Astrocyte of the hippocampus (primary cell): ENCODE results near the gene UBE2J2.
"Not testable (repeated sequence)": the region's sequence is repeated elsewhere in the genome, so short reads cannot be mapped to it uniquely, and the experiment has no call there.

Source experiments
- DNase-seq: peaks from one replicate; pipeline ENCODE4 v3.0.0; 2011; ENCODE audit warnings: low read depth, low spot score

UBE2J2 gene

DNA sequence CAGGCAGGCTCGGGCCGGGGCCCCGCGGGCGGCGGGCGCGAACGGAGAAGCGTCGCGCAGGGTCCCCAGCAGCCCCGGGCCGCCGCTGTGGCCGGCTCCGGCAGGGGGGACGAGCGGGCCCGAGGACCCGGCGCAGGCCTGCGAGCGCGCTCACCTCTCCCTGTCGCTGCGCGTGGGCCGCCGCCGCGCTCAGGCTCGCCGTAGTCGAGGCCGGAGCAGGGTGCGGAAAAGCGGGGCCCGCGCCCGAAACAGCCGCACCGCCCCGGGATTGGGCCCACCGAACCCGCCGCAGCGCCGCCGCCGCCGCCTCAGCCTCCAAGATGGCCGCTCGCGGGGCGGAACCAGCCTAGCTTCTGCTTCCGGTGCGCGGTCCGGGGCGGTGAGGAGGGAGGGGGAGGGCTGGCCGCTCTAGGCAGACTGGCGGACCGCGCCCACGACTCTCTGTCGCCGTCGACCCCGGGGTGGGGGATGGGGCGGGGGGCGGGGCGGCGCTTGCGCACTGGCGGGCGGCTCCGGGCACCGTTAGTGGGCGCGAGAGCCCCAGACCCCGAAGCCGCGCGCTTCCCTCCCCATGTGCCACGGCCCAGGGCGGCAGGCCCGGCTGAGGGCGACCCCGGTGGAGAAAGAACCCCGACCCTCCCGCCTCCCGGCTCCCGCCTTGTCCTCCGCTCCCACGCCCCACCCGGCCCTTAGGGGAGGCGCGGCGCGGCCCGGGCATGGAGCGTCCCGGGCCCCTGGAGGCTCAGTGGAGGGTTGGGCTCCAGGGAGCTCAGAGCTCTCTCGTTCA, at the start of gene UBE2J2:
TSS of gene UBE2J2 (minus strand) at position 343 of the 787 bp plus-strand sequence. CDS start 5,862 bp downstream, outside the sequence.
- DNase-seq = peak; percentile 96

DNA sequence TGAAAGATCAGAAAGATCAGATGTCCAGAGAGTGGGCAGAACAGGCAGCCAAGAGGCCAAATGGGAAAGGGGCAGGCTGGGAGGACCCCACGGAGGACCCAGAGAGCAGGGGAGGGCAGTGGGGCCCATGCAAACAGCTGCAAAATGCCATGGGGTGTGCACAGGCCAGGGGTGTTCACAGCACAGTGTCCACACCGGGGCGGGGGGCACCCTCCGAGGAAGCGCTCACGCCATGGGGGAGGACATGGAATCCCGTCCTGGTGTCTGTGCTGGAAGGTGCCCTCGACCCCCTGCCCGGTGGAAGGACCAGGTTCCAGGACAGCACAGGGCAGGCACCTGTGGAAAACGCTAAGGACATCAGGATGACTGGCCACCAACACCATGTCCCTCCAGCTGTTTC, 49.3 kb upstream of the UBE2J2 start:
- no peak for DNase-seq

DNA sequence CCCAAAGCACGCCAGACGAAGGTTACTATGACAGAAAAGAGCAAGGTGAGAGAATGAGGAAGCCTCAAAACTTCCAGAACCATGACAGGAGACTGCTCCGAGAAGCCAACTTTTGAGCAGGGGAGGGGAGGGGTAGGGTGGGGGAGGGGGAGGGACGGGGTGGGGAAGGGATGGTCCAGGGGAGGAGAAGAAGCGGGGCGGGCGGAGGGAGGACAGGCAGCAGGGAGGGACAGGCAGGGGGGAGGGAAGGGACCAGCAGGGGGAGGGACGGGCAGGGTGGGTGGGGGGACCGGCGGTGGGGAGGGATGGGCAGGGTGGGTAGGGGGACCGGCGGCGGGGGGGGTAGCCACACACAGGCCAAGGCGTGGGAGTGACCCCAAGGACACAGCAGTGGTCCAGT, 48.8 kb upstream of the UBE2J2 start:
- DNase-seq = no peak

DNA sequence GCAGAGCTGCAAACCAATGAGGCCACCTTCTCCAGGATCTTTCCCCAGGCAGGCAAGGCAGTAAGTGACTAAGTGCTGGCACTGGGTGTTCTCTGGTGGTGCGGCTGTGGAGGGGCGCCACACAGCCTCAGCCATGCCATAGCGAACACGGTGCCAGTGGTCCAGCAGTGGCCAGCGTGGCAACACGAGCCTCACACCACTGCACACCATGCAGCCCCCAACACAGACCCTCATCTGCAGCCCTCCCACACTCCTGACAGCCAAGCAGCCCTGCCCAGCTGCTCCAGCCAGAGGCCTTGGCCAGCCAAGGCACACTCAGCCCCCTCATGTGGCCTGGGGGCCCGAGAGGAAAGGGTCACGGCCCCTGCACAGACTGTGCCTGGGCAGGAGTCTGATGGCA, 47.8 kb upstream of the UBE2J2 start:
- DNase-seq = no peak

DNA sequence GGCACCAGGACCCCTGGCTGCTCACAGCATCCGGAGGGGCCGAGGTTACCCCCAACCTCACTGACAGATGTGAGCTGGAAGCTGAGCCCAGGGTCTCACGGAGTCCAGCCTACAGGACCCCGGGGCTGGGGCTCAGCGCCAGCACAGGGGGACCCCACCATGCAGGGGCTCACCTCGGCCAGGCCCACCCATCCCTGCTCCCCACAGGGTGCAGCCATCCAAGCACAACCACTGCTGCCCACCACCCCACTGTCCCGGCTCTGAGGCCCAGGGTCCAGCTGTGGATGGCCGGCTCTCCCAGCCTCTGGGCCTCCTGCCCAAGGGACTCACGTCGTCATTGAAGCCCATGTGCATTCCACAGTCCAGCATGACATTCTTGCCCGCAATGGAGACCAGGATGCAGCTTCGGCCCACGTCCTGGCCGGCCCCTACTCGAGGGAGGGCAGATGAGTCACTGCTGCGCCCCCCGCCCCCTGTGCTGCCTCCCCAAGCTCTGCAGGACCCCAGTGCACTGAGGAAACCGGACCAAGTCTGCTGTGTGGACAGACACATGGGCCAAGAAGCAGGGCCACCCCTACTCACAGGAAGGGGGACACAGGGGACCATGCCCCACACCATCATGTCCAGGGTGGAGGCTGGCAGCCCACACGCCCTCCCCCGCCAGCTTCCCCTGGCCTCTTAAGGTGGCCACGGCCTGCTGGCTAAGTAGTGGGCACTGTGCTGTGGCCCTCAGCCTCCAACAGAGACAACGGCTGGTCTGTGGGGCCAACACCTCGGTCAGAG, 47.2 kb upstream of the UBE2J2 start:
- peak; percentile 55 for DNase-seq

DNA sequence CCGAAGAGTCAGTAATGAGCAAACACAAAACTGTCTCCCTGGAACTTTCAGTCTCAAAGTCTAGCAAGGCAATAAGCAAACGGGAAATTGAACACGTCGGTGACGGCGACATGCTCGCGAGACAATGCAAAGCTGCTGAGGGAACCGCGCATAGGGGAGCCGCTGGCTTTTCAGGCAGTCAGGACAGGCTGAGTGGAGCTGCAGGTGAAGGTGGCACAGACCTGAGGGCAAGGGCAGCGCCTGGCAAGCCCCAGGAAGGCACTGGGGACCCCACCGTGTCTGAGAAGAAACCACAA, 45.9 kb upstream of the UBE2J2 start:
- no peak for DNase-seq

DNA sequence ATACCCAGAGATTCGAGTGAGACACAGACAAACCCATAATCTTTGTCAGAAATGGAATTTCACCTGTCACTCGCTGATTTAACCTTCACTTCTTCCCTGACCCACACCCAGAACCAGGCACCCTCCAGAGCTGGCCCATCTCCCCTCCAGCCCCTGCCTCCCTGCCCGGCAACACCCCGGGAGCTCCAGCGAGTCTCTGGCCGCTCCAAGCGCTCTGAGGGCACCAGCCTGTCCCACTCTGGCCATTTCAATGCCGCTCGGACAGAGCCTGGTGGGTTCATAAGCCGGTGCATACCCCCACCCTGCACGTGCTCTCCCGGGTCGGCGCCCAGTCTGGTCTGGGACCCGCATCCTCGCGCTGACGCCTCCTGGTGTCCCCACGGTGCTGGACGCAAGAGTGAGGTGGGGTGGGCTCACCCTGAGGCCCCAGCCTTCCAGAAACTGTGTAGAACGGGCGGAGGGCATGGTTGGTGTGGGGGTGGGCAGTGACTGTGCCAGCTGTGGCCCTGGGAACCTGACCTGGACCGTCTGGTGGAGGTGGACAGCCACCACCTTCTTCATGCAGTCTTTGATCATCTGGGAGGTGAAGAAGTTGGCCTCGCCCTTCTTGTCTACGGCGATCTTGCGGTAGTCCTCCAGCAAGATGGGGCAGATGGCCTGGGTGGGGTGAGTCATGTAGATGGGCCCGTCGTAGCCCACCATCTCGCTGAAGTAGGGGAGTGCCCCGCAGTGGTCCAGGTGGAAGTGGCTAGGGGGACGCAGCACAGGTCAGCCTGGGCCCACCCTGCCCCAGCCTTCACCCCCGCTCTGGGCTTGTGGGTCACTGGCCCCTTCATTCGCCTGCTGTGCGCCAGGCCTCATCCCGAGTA, 45.4 kb upstream of the UBE2J2 start:
- no peak for DNase-seq

DNA sequence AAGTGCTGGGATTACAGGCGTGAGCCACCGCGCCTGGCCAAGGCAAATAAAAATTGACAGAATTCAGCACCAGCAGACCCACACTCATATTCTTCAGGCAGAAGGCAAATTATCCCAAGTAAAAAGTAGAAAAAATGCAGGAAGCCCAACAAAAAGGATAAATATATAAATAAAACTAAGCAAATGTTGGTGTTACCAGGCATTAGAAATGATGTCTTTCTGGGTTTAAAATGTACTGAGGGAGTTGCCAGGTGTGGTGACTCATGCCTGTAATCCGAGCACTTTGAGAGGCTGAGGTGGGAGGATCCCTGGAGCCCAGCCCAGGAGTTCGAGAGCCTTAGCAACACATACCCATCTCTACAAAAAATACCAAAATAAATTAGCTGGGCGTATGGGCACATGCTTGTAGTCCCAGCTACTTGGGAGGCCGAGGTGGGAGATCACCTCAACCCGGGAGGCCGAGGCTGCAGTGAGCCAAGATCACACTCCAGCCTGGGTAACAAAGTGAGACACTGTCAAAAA, 44.5 kb upstream of the UBE2J2 start:
- peak; percentile 97 for DNase-seq

DNA sequence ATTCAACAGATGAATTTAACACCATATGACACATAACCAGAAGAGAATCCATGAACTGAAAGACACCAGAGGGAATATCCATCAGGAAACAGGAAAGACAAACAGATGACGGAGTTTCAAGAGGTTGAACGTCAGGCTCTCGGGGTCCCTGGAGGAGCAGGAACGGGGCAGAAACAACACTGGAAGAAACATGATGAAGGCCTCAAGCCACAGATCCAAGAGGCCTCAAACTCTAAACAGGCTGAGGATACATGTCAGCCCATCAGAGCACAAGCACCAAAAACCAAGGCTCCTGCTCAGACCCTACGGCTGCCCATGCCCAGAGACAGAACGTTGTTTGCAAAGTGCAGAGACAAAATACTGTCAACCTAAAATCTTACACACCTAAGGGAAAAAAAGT, 43.8 kb upstream of the UBE2J2 start:
- DNase-seq = no peak

DNA sequence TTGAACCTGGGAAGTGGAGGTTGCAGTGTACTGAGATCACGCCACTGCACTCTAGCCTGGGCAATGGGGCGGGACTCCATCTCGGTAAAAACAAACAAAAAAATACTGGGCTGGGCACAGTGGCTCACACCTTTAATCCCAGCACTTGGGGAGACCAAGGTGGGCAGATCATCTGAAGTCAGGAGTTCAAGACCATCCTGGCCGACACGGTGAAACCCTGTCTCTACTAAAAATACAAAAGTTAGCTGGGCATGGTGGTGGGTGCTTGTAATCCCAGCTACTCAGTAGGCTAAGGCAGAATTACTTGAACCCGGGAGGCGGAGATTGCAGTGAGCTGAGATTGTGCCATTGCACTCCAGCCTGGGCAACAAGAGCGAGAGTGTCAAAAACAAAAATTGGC, 42.5 kb upstream of the UBE2J2 start:
- DNase-seq = not testable (repeated sequence)

DNA sequence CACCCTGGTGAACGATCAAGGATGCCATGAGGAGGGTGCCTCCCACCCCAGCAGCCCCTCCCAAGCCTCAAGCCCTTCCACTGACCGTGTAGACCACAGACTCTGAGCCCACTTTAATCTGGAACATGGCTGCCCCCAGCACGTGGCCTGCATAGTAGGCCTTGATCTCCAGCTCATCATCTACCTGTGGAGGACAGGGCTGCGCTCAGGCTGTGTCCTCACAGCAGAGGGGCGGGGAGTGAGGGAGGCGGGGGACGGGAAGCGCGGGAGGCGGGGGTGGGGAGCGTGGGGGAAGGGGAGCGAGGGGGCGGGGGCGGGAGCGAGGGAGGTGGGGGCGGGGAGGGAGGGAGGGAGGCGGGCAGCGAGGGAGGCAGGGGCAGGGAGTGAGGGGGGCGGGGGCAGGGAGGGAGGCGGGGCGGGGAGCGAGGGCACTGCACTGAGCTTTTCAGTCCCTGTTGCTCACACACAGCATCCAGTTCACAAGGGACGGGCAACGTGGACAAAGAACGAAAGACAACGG, 41.8 kb upstream of the UBE2J2 start:
- no peak for DNase-seq

DNA sequence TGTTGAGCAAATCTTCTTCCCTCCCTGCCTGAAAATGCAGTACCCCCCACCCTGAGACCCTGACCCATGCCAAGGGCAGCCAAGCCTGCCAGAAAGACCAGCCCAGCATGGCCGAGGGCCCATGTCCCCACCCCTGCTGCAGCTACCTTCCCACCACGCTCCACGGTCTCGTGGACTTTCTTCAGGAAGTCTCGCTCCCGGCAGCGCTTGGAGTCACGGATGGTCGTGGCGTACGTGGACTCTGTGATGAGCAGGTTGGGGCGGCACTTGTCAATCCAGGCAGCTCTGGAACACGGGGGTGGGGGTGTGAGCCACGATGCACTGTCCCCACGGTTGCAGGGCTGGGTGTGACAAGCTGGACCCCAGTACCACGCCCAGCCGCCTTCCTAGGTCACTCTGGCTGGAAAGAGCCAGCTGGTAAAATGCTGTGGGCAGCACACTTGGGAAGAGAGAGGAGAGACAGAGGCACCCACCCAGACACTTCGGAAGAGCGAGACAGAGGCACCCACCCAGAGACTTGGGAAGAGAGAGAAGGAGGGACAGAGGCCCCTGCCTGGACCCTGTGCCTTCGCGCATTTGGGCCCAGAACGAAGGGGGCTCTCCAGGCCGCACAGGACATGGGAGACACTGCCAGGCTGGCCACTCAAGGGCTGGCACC, 41.2 kb upstream of the UBE2J2 start:
- no peak for DNase-seq

DNA sequence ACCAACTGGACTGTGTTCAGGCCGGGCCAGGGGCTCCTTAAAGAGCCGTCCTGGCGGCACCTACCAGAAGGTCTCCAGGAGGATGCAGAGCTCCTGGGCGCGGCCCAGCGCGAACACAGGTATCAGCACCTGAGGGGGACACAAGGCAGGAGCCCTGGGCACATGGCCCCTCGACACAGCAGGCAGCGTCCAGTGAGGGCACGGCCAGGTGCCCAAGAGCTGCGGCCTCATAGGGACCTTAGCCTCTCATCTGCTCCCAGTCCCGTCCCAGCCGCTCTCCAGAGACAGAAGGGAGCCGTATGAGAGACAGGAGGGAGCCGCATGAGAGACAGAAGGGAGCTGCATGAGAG, 40.6 kb upstream of the UBE2J2 start:
- DNase-seq = no peak

DNA sequence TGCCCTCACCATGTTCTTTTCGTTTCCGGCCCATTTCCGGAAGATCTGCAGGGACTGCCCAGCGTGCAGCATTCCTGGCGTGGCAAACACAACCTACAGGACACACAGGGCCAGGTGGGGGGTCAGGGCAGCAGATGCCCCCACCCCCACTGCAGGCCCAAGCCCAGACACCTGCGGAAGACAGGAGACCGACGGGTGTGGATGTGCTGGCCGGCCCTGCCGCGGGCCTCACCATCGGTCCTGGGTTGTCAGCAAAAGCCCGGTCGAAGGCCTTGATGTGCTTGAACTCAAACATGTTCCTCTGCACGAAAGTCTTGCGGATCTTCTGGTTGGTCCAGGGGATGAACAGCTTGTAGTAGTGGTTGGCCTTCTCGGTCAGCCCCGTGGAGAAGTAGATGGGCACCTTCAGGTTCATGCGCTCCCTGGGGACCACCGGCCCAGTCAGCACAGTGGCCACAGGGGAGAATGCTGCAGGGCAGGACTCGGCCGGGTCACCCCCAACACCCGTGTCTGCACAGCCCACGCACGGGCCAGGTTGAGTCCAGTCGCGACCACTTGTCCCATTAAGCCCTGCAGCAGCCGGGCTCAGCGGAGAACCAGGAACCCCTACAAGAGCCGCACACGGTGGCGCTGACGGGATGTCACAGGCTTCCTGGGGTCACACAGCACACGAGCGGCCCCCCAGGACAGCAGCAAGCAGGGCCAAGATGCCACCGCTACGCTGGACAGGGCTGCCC, 40.0 kb upstream of the UBE2J2 start:
- no peak for DNase-seq

DNA sequence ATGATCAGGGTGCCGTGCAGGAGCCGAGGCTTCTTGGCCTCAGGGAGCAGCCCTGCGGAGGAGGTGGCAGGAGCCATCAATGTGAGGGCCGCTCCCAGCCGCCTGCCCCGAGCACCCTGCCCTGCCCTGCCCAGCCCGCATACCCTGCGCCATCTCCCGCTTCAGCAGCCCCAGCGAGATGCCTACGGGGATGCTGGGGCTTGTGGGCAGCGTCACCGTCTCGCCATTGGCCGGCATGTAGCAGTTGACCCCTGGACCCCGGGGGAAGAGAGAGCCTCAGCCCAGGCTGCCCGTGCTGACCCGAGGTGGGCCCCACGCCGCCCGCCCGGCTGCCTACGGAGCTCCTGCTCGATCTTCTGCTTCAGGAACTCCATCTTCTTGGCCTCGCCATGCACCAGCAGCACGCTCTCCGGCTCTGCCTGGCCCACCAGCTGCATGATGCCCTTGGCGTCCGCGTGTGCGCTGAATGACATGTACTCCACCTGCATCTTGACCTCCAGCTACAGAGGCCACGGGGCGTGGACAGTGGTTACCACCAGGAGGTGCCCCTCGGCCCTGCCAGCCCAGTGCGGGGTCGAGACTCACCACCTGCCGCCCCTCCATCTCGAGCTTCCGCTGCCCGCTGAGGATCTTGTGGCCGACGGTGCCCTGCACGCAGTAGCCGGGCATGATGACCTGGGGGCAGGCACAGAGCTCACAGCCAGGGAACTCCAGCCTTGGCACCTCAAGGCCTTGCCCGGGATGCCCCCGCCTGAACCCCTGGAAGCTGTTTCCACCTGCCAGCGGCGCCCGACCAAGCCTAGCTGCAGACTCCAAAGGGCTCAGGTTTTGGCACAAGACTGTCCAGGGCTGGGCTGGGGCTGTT, 39.0 kb upstream of the UBE2J2 start:
- no peak for DNase-seq

DNA sequence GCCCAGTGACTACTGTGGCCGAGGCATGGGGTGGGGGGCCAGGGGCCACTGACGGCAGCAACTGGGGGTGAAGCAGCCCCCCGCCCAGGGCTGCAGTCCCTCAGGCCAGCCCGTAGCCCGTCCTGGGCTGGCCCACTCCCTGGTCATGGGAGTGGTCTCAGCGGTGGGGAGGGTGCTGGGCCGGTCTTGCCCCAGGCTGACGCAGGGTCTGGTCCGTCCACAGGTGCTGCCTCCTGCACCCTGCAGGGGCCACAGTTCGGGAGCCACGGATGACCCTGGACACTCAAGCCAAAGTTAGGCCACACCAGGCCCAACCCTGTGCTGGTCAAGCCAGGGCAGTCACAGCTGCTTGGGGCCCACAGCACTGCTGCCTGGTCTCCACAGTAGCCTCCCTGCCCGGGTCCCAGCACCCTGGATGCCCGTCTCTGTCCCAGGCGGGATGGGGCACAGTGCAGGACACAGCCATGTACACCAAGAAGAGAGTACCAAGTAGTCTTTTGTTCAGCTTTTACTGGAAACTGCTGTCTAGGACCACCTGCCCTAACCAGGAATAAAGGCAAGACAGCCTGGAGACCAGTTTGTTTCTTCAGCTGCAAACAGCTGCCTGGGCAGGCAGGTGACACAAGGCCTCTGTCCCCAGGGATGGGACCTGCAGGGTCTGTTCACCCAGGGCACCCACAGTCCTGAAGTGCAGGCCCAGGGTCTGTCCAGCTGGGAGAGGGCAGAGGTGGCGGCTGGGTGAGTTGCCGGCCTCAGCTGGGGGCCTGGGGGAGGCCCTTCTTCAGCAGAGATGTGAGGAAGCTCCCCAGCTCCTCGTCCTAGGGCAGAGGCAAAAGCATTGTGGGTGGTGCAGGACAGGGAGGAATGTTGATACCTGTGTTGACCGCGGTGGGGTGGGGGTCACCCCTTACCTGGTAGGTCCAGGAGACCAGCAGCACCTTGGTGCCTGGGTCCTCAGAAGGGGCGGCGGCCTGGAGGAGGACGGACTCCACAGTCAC, 37.8 kb upstream of the UBE2J2 start:
- no peak for DNase-seq

DNA sequence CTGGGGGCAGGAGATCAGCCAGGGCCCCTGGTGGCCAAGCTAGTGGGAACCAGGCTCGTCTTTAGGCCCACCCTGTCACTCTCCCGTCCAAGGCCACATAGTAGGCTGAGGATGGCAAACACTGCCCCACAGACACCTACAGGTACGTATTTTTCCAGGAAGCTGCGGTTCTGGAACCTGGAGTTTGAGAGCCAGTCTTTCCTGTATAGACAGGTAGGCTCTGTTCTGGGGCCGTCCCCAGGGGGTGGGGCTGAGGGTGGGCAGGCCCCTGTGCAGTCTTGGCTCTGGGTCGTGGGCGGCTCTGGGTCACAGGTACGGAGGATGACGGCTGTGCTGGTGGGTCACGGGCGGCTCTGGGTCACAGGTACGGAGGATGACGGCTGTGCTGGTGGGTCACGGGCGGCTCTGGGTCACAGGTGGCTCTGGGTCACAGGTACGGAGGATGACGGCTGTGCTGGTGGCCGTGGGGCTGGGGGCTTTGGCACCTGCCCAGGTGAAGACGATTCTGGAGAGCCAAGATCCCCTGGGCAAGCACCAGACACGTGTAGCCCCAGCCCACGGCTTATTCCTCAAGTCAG, 36.9 kb upstream of the UBE2J2 start:
- no peak for DNase-seq

DNA sequence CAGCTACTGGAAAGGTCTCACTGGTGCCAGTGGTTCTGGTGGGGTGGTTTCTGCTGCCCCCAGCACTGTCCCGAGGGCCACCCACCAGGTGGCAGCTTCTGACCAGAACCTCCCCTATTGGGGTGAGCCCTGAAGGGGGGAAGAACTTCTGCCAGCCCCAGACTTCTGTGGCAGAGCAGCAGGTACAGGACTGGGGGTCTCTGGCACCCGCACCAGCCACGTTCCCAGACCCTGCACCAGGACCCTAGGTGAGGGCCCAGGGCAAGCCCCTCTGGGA, 36.4 kb upstream of the UBE2J2 start:
- no peak for DNase-seq
